Measurements from ENCODE around the gene MAPK14.
"Not testable (repeated sequence)": the region's sequence is repeated elsewhere in the genome, so short reads cannot be mapped to it uniquely, and the experiment has no call there.

MAPK14 gene

DNA sequence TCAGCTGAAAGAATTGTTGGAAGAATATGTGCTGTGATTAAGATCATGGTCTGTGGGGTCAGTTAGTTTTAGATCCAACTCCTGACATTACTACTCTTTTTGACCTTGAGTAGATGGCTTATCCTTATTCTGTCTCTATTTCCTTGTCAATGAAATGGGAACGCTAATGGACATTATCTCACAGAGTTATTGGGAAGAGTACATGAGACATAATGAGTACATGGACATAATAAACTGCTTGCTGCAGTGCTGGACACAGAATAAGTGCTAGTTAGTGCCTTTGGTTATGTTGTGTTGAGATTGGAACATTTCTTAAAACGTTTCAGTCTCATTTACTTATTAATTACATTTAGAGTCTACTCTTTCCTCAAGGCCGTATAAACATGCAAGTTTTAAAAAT lies 42.6 kb downstream of the MAPK14 start:
- no peak for DNase-seq

DNA sequence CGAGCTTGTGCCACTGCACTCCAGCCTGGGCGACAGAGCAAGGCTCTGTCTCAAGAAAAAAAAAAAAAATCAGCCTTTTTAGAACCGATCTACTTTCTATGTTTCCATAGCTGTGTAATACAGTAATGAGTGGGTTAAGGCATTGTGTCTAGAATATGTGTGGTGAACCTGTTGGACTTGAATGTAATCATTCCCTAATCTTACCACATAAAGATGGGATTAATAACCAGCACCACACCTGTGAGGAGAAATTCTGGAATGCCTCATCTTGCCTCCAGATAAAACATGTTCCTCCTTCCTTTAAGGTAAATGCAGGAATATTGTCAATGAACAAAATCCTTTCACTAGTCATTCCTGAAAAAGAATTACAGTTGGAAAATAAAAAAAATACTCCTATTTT lies 43.7 kb downstream of the MAPK14 start:
- DNase-seq = no peak

DNA sequence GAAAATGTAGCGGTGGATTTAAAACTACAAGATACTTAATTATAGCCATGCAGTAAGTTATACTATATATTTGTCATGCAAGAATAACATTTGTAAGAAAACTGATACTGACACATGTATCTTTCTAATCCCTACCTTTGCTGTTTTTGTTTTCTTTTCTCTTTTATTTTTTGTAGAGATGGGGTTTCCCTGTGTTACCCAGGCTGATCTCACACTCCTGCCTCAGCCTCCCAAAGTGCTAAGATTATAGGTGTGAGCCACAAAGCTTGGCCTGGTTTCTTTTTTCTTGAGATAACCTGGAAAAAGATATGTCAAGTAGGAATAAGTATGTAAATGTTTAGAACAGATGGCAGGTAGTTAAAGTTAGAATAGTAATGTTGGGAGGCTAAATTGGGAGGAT lies 44.1 kb downstream of the MAPK14 start:
- DNase-seq = no peak

DNA sequence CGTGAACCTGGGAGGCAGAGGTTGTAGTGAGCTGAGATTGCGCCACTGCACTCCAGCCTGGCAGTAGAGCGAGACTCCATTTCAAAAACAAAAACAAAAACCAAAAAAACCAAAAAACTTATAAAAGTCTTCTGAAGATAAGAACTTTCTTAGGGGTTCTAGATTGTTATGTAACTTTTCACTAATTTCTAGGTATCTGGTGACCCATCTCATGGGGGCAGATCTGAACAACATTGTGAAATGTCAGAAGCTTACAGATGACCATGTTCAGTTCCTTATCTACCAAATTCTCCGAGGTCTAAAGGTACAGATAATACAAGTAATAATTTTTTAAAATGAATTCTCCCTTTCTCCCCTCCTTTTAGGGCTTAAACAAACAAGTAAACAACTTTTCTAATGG lies 45.1 kb downstream of the MAPK14 start:
- no peak for DNase-seq

DNA sequence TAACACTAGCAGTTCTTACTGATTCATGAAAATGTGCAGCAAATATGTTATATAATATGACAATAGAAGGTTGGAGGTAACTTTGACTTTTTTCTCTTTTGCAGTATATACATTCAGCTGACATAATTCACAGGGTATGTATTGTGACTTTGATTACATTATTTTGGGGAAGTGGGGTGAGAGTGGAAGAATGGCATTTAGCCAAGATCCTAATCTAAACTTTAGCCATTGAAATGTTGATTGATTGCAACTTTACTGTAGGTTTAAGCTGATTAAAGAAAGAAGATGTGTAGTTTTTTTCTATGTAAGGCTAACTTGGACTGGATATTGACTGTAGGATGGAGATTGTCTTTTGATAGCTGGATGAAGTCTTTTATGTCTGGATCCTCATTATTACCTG lies 46.0 kb downstream of the MAPK14 start:
- no peak for DNase-seq

DNA sequence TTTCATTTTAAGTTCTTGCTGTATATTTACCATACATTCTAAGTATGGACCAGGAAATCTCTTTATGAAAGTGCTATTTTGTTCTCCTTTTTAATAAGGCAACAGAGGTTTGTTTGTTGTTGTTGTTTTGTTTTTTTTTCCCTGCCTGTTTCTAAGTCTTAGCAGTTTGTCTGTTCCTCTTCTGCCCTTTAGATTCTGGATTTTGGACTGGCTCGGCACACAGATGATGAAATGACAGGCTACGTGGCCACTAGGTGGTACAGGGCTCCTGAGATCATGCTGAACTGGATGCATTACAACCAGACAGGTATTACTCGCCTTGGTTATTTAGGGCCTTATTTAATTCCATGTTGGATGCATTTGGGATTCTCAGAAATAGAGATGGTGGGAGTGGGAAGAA lies 48.0 kb downstream of the MAPK14 start:
- DNase-seq = no peak

DNA sequence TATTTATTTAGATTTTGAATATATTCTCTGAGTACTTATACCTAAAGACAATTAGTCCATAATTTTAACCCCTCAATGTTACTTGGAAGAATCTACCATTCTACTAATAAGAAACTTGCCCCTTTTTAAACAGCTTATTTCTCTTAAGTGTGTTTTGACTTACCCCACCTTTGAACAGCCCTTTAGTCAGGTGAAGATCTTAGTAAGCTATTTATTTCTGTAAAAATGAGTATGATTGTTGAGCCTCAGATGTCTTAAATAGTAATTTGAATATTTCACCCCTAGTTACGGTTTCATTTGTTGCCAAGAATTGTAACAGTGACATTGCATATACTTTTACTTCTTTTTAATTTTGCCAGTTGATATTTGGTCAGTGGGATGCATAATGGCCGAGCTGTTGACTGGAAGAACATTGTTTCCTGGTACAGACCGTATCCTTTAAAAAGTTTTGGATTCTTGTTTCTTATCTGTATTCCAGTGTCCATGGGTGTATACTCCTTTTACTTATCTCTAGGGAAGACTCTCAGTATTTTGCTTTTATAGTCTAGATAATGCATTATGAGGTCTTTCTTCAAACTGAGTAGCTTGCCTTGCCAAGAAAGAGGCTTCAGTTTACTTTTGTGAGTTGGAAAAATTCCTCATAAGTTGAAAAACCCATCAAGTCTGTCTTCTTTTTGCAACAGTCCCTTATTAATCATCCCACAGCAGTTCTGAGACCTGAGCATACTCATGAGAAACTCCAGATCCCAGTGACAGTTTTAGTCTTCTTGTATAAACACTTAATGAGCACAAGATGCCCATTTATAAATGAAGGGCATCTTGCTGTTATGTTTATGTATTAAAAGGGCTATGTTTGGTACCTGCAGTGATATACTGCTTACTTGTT lies 48.8 kb downstream of the MAPK14 start:
- no peak for DNase-seq

DNA sequence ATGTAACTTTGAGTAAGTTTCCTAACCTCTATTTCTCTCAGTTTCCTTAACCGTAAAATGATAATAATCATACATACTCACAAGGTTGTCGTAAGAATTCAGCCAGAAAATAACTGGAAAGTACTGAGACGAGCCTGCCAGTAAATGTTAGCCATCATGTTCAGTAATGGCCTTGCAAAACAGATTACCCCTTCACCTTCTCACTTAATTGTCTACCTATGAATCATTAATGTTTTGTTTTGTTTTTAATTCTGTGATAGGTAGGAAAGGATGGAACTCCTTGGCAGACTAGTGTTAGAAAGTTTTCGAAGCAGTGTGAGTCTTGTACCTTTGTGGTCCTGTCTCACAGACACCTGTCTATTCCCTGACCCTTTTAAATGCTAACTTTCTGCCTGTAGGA lies 50.6 kb downstream of the MAPK14 start:
- no peak for DNase-seq

DNA sequence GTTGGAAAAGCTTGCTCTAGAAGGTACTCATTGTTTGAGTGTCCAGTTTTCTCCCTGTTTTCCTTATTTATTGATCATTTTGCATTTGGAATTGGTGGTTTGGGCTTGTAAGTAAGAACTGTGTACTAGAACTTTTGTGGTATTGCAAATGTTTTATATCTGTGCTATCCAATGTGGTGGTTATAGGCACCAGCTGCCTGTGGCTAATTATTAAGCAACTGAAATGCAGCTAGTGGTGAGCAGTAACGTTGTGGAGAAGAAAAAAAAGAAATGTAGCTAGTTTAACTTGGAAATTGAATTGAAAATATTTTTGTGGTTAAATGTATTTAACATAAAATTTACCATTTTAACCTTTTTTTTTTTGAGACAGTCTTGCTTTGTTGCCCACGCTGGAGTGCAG lies 52.0 kb downstream of the MAPK14 start:
- no peak for DNase-seq

DNA sequence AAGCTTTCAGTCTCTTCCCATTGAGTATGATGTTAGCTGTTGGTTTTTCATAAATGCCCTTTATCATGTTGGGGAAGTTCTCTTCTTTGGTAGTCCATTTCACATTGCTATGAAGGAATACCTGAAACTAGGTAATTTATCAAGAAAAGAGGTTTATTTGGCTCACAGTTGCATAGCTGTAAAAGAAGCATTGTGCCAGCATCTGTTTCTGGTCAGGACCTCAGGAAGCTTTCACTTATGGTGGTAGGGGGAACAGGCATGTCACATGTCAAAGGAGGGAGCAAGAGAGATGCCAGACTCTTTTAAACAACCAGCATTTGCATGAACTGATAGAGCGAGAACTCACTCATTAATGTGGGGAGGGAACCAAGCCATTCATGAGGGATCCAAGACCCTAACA lies 54.7 kb downstream of the MAPK14 start:
- DNase-seq = no peak

DNA sequence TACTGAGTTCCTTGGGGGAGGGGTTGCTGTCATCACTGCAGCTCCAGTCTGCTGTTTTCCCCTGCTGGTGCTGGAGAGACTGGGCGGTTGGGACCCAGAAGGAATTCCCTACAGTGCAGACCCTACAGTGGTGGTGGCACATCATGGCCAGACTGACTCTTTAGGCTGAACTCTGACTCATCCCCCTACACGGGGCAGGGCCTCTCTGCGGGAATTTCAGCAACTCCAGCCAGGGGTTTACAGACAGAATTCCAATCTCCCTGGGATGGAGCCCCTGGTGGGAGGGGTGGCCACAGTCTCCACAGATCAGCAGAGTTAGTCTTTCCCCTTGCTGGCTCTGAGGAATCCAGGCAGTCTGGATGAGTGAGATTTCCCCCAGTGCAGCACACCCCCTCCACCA lies 55.8 kb downstream of the MAPK14 start:
- no peak for DNase-seq

DNA sequence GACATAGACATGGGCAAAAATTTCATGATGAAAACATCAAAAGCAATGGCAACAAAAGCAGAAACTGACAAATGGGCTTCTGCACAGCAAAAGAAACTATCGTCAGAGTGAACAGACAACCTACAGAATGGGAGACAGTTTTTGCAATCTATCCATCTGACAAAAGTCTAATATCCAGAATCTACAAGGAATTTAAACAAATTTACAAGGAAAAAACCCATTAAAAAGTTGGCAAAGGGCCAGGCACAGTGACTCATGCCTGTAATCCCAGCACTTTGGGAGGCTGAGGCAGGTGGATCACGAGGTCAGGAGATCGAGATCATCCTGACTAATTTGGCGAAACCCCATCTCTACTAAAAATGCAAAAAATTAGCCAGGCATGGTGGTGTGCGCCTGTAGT lies 60.6 kb downstream of the MAPK14 start:
- not testable (repeated sequence) for DNase-seq

DNA sequence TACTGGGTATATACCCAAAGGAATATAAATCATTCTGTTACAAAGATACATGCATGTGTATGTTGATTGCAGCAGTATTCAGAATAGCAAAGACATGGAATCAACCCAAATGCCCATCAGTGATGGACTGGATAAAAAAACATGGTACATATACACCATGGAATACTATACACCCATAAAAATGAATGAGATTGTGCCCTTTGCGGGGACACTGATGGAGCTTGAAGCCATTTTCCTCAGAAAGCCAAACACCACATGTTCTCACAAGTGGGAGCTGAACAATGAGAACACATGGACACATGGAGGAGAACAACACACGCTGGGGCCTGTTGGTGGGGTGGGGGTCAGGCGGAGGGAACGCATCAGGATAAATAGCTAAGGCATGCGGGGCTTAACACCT lies 61.4 kb downstream of the MAPK14 start:
- no peak for DNase-seq

DNA sequence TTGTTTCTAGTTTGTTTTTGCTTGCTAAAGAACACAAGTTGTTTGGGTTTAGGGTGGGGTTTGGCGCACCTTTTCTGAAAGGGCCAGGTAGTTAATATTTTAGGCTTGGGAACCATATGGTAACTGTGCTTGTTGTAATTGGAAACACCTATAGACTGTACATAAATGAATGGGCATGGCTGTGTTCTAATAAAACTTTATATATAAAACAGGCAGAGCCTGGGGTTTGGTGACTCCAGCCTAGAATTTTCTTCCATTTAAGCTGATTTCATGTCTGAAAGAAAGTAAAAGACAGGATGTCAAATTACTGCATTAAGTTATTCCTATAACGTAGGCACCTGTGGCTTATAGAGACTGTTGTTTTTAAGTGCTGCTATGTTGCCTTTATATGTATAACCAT lies 66.6 kb downstream of the MAPK14 start:
- DNase-seq = no peak

DNA sequence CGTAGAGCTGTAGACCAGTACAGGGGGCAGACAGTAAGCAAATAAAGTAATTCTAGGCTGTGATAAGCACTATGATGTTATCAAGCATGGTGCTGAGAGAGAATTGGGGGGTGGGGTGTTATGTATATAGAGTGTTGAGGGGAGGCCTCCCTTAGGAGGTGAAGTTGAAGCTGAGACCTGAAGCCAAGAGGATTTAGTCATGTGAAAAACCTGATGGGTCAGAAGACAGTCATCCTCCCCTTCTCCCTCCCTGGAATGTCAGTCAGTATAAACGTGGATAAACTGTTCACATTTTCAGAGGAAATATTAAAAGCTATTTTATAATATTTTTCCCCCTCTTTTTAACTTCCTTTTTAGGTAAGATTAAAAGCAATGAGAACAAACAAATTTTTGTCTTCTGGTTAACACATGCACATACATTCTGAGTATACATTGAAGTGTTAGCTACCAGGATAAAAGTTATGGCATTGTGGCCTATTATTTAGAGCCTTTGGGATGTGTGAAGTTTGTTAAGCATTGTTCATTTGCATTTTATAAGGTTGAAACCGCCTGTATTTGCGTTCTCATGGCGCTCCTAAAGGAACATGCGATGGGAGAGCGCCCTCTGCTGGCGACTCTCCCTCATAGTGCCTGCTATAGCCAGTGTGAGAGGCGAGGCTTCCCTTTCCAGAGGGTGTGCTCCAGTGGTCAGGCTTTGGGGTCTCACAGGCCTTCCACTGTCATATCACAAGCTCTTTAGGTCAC lies 67.3 kb downstream of the MAPK14 start:
- DNase-seq = peak; percentile 72

DNA sequence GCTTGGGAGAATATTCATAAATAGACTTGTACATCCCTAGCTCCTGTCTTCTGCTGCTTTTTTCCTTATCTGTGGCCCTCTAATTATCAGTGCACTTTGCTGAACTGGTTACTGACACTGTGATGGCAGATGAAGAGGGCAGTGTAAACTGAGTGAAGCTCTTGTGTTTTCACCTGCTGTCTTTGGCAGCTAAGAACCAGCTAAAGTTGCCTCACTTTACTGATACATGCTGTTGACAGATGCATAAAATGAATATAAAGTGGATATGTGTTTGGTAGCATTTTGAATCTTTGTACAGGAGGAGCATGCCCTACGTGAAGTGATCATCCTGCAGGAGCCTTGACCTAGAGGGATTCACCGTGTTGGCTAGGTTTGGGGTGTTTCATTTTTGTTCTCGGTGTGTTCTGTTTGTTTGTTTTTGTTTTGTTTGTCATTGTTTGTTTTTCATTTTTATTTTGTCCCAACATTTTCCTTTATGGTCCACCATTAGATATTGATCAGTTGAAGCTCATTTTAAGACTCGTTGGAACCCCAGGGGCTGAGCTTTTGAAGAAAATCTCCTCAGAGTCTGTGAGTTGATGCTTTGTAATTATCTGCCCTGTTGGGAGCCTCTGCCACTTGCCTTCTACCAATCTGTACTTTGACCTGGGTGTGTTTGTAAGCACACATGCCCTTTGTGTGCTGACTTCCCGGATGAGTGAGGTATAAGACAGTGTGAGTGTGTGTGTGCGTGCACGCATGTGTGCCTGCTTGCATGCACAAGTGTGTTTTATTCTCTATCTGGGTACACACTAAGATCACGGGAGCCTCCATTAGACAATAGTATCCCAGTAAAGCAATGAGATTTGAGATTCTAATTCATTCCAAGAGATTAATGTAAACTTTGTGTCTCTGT lies 68.1 kb downstream of the MAPK14 start:
- DNase-seq = no peak

DNA sequence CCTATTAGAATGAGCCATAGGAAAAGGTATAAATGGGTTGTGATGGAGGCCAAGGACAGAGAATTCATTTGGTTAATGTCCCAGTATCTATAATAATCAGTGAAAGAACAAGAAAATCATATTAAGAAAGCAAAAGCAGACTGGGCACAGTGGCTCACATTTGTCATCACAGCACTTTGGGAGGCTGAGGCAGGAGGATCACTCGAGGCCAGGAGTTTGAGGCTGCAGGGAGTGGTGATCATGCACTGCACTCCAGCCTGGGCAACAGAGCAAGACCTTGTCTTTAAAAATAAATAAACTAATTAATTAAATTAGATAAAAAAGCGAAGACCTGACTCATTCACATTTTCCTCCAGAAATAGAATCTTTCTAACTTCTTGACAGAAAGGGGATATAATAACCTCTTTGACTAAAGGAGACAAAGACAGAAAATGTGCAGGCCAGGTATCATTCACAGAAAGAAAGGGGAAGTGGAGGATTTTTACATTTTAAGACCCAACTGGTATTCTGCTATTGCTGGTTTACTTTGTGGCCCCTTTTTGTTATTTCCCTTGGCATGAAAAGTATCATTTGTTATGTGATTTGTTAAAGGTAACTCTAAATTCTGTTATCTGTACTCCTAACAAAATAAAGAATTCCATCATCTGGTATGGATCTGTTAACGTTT lies 70.8 kb downstream of the MAPK14 start:
- no peak for DNase-seq

DNA sequence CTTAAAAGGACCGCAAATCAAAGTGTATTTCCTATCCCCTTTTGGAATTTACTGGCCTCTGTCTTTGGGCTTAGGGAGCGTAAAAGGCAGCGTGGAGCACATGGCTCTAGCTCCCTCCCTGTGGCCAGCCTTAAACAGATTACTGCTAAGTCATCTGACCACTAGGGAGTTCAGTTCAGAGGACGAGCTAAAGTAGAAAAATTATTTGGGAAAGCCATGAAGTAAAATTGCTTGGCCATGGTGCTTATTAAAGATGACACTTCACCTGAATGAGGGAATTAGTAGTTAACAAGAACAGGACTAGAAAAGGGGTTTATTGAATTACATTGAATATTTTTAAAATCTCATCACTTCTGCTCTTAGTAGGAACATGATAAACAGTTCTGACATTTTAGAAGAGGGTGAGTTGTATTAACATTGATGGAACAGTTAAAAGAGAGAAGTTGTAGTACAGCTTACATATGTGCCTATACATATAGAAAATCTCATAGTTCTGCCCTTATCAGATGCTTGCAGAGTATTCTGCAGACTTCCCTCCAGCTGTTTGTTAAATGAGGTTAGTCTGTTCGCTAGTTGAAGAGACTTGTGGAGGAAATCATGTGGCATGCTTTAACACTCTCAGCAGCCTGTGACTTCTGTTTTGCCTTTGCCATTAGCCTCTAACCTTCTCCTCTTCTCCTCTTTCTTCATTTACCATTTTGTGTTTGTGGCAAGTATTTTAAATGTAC lies 71.5 kb downstream of the MAPK14 start:
- DNase-seq = no peak

DNA sequence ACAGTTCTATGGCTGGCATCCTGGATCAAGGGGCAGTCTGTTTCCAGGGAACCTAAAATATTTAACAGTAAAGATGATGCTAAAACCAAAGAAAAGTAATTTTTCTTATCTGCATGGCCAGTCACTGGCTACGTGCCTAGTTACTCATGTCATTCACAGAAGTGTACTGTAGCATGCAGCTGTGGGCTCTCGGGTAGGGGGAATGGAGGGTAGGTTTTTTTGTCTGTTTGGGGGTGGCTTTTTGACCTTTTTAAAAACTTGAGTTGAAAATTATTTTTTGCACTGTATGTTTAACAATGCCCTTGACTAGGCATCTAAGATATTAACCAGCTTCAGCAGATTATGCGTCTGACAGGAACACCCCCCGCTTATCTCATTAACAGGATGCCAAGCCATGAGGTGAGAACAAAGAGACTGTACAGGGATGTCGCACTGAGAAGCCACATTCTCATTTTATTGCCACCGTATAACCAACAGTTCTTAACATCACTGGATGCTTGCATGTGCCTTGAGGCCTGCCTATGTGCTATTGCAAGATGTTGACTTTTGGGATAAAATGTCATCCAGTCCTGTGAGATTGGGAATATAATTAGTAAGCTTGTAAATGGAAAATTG lies 72.4 kb downstream of the MAPK14 start:
- peak; percentile 58 for DNase-seq

DNA sequence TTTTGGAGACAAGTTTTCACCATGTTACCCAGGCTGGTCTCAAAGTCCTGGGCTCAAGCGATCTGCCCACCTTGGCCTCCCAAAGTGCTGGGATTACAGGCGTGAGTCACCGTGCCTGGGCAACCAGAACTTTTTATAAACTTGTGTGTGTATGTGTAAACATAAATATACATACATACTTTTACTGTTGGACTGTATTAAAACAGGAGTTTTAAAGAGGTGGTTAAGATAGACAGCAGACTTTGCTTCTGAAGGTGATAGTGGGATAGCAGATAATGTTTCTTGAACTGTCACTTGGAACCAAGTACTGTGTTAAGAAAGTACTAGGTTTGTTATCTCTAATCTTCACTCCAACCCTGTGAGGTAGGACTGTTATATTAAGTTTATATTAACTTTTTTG lies 74.1 kb downstream of the MAPK14 start:
- no peak for DNase-seq

DNA sequence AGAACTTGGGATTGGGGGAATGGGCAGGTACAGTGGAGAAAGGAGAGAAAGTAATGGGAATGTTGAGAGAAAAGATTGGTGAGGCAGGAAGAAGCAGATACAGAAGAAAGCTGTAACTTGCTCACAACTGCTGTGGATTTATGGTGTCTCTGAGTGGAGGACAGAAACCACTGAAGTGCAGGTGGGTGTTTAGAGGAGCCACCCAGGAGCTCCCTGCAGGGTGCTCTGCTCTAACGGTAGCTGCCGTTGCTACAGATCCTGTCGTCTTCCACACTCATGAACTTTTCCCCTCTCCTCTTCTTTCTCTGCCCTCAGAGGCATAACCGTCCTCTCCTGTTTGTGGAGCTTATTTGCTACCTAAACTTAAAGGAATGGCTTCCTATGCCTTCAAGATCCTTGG lies 75.2 kb downstream of the MAPK14 start:
- DNase-seq = no peak

DNA sequence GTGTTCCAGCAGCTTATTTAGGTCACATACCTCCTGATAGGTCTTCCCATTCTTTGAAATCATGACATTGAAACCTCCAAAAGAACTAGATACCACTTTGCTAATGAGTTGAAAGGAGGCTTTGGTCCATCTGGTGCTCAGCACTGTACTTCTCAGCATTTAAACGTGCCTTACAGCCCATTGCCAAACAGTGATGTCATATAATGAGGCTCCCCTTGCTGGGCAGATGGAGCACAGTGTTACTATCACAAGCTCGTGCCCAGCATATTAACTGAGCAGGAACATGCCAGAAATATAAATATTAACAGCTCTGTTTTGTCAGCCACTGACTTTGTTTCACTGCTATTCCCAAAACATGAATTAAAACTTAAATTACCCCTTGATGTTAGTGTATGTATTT lies 77.2 kb downstream of the MAPK14 start:
- DNase-seq = no peak

Measured in central memory CD4-positive, alpha-beta T cell (primary cell).